WTC11 (cell line): ENCODE results near the gene UBASH3B.

Experiments
- CREM ChIP-seq: sonication (generic); formaldehyde crosslinking; IDR thresholded peaks from 2 replicates; pipeline ENCODE4 v1.8.1; 2022; ENCODE audit warnings: mild to moderate bottlenecking, missing genetic modification reagents, moderate library complexity
- CTCF ChIP-seq: fragments of 200-600 bp; IDR thresholded peaks from 2 replicates; pipeline ENCODE4 v1.8.0; 2022; ENCODE audit warnings: antibody characterized with exemption
- ELF4 ChIP-seq: sonication (generic); formaldehyde crosslinking; IDR thresholded peaks from 2 replicates; pipeline ENCODE4 v1.8.1; 2022; ENCODE audit warnings: low read depth, mild to moderate bottlenecking, moderate library complexity, missing genetic modification reagents
- FOXJ3 ChIP-seq: sonication (generic); formaldehyde crosslinking; IDR thresholded peaks from 2 replicates; pipeline ENCODE4 v1.9.0; 2021; ENCODE audit warnings: missing genetic modification reagents, mild to moderate bottlenecking, borderline replicate concordance
- NR2C2 ChIP-seq: sonication (generic); formaldehyde crosslinking; IDR thresholded peaks from 2 replicates; pipeline ENCODE4 v1.8.0; 2022; ENCODE audit warnings: mild to moderate bottlenecking, missing genetic modification reagents
- SP1 ChIP-seq: sonication (generic); formaldehyde crosslinking; conservative IDR thresholded peaks from 2 replicates; pipeline ENCODE4 v1.8.1; 2022; ENCODE audit warnings: missing genetic modification reagents
- STAT6 ChIP-seq: sonication (generic); formaldehyde crosslinking; conservative IDR thresholded peaks from 2 replicates; pipeline ENCODE4 v1.8.1; 2023; ENCODE audit warnings: mild to moderate bottlenecking, low read depth, missing genetic modification reagents, moderate library complexity
- TCF7 ChIP-seq: sonication (generic); formaldehyde crosslinking; IDR thresholded peaks from 2 replicates; pipeline ENCODE4 v1.8.0; 2022; ENCODE audit warnings: mild to moderate bottlenecking, low read depth, missing genetic modification reagents, moderate library complexity
- TEAD4 ChIP-seq: sonication (generic); formaldehyde crosslinking; IDR thresholded peaks from 2 replicates; pipeline ENCODE4 v1.8.0; 2022; ENCODE audit warnings: mild to moderate bottlenecking, missing genetic modification reagents
- ZNF121 ChIP-seq: sonication (generic); formaldehyde crosslinking; IDR thresholded peaks from 2 replicates; pipeline ENCODE4 v1.8.0; 2023; ENCODE audit warnings: missing genetic modification reagents
- ZNF317 ChIP-seq: sonication (generic); formaldehyde crosslinking; IDR thresholded peaks from 2 replicates; pipeline ENCODE4 v1.8.1; 2023; ENCODE audit warnings: low read depth, mild to moderate bottlenecking, moderate library complexity, missing genetic modification reagents, borderline replicate concordance
- TF ChIP-seq, protein P1 (sequence below): sonication (generic); formaldehyde crosslinking; IDR thresholded peaks from 2 replicates; pipeline ENCODE4 v1.8.1; 2022; ENCODE audit warnings: mild to moderate bottlenecking, missing genetic modification reagents, moderate library complexity, borderline replicate concordance
- TF ChIP-seq, protein P2 (sequence below): sonication (generic); formaldehyde crosslinking; conservative IDR thresholded peaks from 2 replicates; pipeline ENCODE4 v1.8.1; 2022; ENCODE audit warnings: mild to moderate bottlenecking, missing genetic modification reagents

DNA sequence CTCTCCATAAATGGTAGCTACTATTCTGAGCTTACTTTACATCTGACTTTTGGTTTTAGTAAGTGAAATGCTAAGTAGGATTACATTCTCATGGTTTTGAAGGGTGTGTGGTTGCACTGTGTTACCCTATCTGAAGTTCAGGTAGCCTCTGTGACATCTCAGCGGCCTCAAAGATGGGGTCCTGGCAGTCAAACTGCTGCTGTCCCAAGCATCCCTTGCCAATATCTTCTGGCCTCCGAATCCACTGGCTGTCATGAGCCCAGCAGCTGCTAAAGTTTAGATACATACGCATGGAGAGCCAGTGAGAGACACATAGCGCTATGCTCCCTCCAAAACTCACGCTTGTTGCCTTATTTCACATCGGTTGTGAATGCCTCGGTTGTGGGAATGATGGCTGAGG is 34.9 kb downstream of the UBASH3B start:
- TF ChIP-seq ZNF121 (CRISPR knock-in tag), result no peak
- no peak for TF ChIP-seq CTCF
- TF ChIP-seq, protein P1, sequence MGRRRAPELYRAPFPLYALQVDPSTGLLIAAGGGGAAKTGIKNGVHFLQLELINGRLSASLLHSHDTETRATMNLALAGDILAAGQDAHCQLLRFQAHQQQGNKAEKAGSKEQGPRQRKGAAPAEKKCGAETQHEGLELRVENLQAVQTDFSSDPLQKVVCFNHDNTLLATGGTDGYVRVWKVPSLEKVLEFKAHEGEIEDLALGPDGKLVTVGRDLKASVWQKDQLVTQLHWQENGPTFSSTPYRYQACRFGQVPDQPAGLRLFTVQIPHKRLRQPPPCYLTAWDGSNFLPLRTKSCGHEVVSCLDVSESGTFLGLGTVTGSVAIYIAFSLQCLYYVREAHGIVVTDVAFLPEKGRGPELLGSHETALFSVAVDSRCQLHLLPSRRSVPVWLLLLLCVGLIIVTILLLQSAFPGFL (CRISPR knock-in tag), result no peak
- no peak for TF ChIP-seq TEAD4 (CRISPR knock-in tag)
- TF ChIP-seq NR2C2 (CRISPR knock-in tag), result no peak
- TF ChIP-seq SP1 (CRISPR knock-in tag), result no peak
- no peak for TF ChIP-seq FOXJ3 (CRISPR knock-in tag)
- no peak for TF ChIP-seq ZNF317 (CRISPR knock-in tag)
- no peak for TF ChIP-seq CREM (CRISPR knock-in tag)
- TF ChIP-seq, protein P2, sequence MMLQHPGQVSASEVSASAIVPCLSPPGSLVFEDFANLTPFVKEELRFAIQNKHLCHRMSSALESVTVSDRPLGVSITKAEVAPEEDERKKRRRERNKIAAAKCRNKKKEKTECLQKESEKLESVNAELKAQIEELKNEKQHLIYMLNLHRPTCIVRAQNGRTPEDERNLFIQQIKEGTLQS (CRISPR knock-in tag), result no peak
- TF ChIP-seq STAT6 (CRISPR knock-in tag), result no peak
- TF ChIP-seq ELF4 (CRISPR knock-in tag), result no peak
- no peak for TF ChIP-seq TCF7 (CRISPR knock-in tag)
